KMS-11 (cell line): ENCODE results near the gene TAF4.

Source experiments
- H2AFZ ChIP-seq: fragments of 200-600 bp; sonication (generic); 2 replicates; pipeline ENCODE4 v1.6.1; 2016; ENCODE audit warnings: antibody characterized with exemption, mixed run types, low read depth
- H3K27ac ChIP-seq: fragments of 200-600 bp; sonication (generic); 2 replicates; pipeline ENCODE4 v1.6.1; 2016; ENCODE audit warnings: mild to moderate bottlenecking, mixed run types
- H3K27me3 ChIP-seq: fragments of 200-600 bp; sonication (generic); 2 replicates; pipeline ENCODE4 v1.6.1; 2017; ENCODE audit warnings: mild to moderate bottlenecking, low read depth, mixed run types, moderate library complexity; ENCODE audit not compliant: insufficient read depth
- H3K36me3 ChIP-seq: fragments of 200-600 bp; sonication (generic); 2 replicates; pipeline ENCODE4 v1.6.1; 2017; ENCODE audit warnings: mild to moderate bottlenecking, mixed run types; ENCODE audit not compliant: insufficient read depth
- H3K4me1 ChIP-seq: fragments of 200-600 bp; sonication (generic); 2 replicates; pipeline ENCODE4 v1.6.1; 2016; ENCODE audit warnings: mild to moderate bottlenecking, low read depth, mixed run types; ENCODE audit not compliant: poor library complexity, severe bottlenecking
- H3K4me2 ChIP-seq: fragments of 200-600 bp; sonication (generic); 2 replicates; pipeline ENCODE4 v1.7.0; 2016; ENCODE audit warnings: mild to moderate bottlenecking, mixed run types
- H3K4me3 ChIP-seq: fragments of 200-600 bp; sonication (generic); IDR thresholded peaks from 2 replicates; pipeline ENCODE4 v1.6.1; 2017; ENCODE audit warnings: low read depth, low read length, mixed read lengths; ENCODE audit not compliant: insufficient read depth
- H3K79me2 ChIP-seq: fragments of 200-600 bp; sonication (generic); 2 replicates; pipeline ENCODE4 v1.6.1; 2016; ENCODE audit warnings: low read depth, mixed run types; ENCODE audit not compliant: insufficient read depth
- H3K9ac ChIP-seq: fragments of 200-600 bp; sonication (generic); 2 replicates; pipeline ENCODE4 v1.6.1; 2016; ENCODE audit warnings: mild to moderate bottlenecking, mixed run types
- H4K20me1 ChIP-seq: fragments of 200-600 bp; sonication (generic); 2 replicates; pipeline ENCODE4 v1.6.1; 2016; ENCODE audit warnings: mild to moderate bottlenecking, mixed run types; ENCODE audit not compliant: insufficient read depth
- TF ChIP-seq, protein P1 (sequence below): fragments of 200-600 bp; sonication (generic); conservative IDR thresholded peaks from 2 replicates; pipeline ENCODE4 v1.6.1; 2017; ENCODE audit warnings: low read depth, mild to moderate bottlenecking, antibody characterized with exemption, low read length, moderate library complexity, mixed read lengths

Gene TAF4

DNA sequence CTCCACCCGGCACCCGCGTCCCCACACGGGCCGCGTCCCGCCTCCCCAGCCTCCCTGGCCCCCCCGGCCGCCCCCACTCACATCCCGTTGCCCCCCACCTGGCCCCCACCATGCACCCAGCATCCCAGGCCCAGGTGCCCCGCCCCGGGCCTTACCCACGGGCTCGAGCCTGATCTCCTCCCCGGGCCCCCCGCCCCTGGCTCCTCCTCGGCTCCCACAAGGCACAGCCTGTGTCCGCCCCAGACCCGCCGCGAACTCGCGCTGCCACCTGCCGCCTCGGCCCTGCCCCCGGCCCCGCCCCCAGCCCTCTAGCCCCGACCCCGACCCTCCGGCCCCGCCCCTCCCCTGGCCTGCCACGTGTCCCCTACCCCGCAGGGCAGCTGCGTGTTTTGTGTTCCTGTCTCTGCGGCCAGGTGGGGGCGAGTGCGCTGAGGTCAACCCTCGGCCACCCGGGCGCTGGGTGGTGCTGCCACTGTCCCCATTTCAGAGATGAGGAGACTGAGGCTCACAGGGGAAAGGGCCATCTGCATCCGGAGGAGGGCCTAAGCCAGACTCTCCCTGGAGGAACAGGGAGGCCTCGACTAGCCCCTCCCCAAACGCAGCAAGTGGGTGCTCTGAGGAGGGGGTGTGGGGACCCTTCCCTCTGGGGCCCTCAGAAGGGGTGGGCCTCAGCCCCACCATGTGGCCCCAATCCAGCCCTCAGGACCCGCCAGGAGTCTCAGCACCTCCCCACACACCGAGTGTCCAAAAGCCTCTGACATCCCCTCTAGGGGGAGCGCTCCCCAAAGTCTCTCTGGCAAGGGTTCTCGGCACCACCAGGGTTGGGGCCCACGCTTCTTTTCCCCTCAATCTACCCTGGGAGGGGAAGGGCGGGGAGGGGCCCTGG is 99.8 kb downstream of the TAF4 start:
- Histone ChIP-seq H3K4me3 (no peak overlapping the region), H3K9ac (no peak overlapping the region), H2AFZ (no peak overlapping the region), H3K4me2 (no peak overlapping the region), H4K20me1 (no peaks in the 10 kb centered on the region), H3K79me2 (no peaks in the 10 kb centered on the region), H3K36me3 (no peaks in the 10 kb centered on the region), H3K4me1 (no peaks in the 10 kb centered on the region), H3K27ac (no peak overlapping the region), H3K27me3 (0 out of 2 replicates have a peak, but pooled peaks cover 6% of the 10 kb centered on the region)
- TF ChIP-seq, protein P1, sequence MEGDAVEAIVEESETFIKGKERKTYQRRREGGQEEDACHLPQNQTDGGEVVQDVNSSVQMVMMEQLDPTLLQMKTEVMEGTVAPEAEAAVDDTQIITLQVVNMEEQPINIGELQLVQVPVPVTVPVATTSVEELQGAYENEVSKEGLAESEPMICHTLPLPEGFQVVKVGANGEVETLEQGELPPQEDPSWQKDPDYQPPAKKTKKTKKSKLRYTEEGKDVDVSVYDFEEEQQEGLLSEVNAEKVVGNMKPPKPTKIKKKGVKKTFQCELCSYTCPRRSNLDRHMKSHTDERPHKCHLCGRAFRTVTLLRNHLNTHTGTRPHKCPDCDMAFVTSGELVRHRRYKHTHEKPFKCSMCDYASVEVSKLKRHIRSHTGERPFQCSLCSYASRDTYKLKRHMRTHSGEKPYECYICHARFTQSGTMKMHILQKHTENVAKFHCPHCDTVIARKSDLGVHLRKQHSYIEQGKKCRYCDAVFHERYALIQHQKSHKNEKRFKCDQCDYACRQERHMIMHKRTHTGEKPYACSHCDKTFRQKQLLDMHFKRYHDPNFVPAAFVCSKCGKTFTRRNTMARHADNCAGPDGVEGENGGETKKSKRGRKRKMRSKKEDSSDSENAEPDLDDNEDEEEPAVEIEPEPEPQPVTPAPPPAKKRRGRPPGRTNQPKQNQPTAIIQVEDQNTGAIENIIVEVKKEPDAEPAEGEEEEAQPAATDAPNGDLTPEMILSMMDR, result no peak

DNA sequence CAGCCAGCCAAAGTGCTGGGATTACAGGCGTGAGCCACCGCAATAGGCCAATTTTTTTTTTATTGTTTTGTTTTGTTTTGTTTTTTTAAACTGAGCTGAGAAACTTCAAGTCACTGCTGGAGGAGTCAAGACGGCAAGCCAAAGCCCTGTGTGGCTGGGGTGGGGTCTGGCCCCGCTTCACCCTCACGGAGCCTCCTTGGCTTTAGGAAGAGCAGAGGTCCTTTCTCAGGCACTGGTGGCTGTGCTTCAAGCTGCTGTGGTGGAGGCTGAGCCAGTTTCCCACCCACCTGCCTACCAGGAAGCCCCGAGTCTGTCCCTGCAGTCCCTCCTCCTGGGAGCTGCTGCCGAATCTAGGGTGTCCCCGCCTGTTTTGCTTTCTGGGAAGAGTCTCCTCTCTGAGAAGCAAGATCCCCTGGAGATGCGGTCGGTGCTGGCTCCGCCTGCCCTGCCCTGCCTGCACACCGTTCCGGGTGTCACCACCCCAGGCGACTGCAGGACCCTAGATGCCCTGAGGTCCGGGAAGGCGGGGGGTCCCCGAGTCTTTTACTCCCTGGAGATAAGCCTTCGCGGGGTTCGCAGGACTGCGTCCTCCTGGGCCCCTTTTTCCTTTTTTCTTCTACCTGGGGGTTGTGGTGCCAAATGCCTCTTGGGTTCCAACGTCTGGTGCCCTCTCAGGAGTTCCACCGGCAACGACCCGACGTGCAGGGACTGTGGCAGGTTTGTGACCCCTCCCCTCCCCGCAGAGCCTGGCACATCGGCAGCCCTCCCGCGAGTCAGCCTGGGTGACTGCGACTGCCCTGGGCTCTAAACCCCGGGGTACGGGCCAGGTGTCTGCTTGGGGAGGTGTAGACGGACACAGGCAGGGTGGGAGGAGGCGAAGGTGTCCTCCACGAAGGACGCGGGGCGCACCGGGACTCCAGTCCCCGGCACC is 100.7 kb downstream of the TAF4 start:
- H3K4me2 ChIP-seq, result no peak overlapping the region
- H3K36me3 ChIP-seq, result no peaks in the 10 kb centered on the region
- H2AFZ ChIP-seq, result no peak overlapping the region
- H4K20me1 ChIP-seq, result no peaks in the 10 kb centered on the region
- no peak overlapping the region for H3K27ac ChIP-seq
- H3K4me1 ChIP-seq, result no peaks in the 10 kb centered on the region
- no peak overlapping the region for H3K9ac ChIP-seq
- TF ChIP-seq, protein P1, result no peak
- no peaks in the 10 kb centered on the region for H3K79me2 ChIP-seq
- H3K4me3 ChIP-seq, result no peak overlapping the region
- H3K27me3 ChIP-seq, result peaks cover 14% of the 10 kb centered on the region; the same call in 1 of the 2 replicates

DNA sequence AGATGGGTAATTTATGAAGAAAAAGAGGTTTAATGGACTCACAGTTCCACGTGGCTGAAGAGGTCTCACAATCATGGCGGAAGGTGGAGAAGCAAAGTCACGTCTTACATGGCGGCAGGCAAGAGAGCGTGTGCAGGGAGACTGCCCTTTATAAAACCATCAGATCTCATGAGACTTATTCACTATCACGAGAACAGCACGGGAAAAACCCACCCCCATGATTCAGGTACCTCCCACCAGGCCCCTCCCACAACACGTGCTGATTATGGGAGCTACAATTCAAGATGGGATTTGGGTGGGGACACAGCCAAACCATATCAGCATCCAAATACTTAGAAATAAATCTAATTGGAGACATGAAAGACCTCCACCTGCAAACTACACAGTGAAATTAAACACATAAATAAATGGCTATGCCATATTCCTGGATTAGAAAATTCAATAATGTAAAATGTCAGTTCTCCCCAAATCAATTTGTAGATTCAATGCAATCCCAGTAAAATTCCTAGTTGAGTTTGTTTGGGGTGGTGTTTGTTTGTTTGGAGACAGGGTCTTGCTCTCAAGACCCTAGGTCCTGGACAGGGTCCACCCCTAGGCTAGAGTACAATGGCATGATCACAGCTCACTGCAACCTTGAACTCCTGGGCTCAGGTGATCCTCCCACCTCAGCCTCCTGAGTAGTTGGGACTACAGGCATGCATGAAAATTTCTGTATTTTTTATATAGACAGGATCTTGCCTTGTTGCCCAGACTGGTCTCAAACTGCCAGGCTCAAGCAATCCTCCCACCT is 101.6 kb downstream of the TAF4 start:
- H4K20me1 ChIP-seq, result no peaks in the 10 kb centered on the region
- no peaks in the 10 kb centered on the region for H3K36me3 ChIP-seq
- H3K9ac ChIP-seq, result no peak overlapping the region
- H3K27ac ChIP-seq, result no peak overlapping the region
- H3K4me3 ChIP-seq, result no peak overlapping the region
- no peaks in the 10 kb centered on the region for H3K79me2 ChIP-seq
- H2AFZ ChIP-seq, result no peak overlapping the region
- TF ChIP-seq, protein P1, result no peak
- no peak overlapping the region for H3K4me2 ChIP-seq
- H3K27me3 ChIP-seq, result peaks cover 20% of the 10 kb centered on the region; the same call in 1 of the 2 replicates
- no peaks in the 10 kb centered on the region for H3K4me1 ChIP-seq

DNA sequence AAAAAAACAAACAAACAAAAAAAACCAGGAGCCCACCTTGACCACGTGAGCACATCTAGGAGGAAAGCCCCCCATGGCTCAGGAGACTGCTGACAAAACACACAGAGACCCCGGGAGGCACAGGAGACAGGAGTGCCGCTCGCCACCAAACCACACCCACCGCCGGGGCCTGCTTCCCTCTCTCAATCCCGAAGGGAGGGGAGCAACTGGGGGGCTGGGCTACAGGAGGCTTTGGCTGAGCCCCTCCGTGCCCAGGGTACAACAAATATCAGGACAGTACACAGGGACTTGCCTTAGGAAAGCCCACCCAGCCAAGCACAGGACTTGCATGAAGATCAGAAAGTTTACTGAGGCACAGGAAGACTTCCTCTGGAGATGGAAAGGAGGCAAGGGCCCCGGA is 102.5 kb downstream of the TAF4 start:
- TF ChIP-seq, protein P1, result no peak
- Histone ChIP-seq H3K27ac (no peak overlapping the region), H3K36me3 (no peaks in the 10 kb centered on the region), H3K4me3 (no peak overlapping the region), H3K4me2 (no peak overlapping the region), H3K9ac (no peak overlapping the region), H4K20me1 (no peaks in the 10 kb centered on the region), H3K27me3 (peaks cover 25% of the 10 kb centered on the region; the same call in 1 of the 2 replicates), H3K4me1 (no peaks in the 10 kb centered on the region), H3K79me2 (no peaks in the 10 kb centered on the region), H2AFZ (no peak overlapping the region)
